ENCODE measurements around the gene RIMBP2.
"Not testable (repeated sequence)": the region's sequence is repeated elsewhere in the genome, so short reads cannot be mapped to it uniquely, and the experiment has no call there.

The RIMBP2 gene

GRCh38 chr12:130602251-130602650 lies 113.8 kb downstream of the RIMBP2 start:
- DNase-seq (ENCODE audit: low read depth in 2 of 2): no peak

- DNase-seq (ENCODE audit: low read depth in 2 of 2): no peak
These were observed 114.8 kb downstream of the RIMBP2 start for GRCh38 chr12:130601327-130601726.

- no peak for DNase-seq (ENCODE audit: low read depth in 2 of 2)
These were observed 119.9 kb downstream of the RIMBP2 start for GRCh38 chr12:130596241-130596640.

- DNase-seq (ENCODE audit: low read depth in 2 of 2): no peak
These were observed 120.5 kb downstream of the RIMBP2 start for GRCh38 chr12:130595566-130595965.

GRCh38 chr12:130593056-130593455 lies 123.0 kb downstream of the RIMBP2 start:
- DNase-seq (ENCODE audit: low read depth in 2 of 2): no peak

- DNase-seq (ENCODE audit: low read depth in 2 of 2): no peak
These were observed 123.5 kb downstream of the RIMBP2 start for GRCh38 chr12:130592641-130593040.

DNA sequence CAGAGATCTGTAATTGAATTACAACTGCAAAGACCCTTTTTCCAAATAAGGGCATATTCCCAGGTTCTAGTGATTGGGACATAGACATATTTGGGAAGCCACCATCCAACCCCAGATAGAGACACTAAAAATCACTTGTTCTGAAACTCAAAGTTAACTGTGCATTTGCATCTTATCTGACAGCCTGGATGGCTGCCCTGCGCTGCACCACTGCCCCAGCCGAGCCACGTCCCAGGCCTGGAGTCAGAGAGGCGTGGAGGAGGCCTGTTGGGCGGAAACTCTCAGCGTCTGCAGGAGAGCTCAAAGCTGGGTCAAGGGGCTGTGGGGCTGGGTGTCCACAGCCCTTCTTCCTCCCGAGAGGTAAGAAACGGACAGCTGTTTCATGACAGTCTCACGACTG lies 124.4 kb downstream of the RIMBP2 start:
- DNase-seq (ENCODE audit: low read depth in 2 of 2): no peak

- no peak for DNase-seq (ENCODE audit: low read depth in 2 of 2)
These were observed 125.4 kb downstream of the RIMBP2 start for GRCh38 chr12:130590685-130591084.

GRCh38 chr12:130589540-130590317 lies 126.4 kb downstream of the RIMBP2 start:
- no peak for DNase-seq (ENCODE audit: low read depth in 2 of 2)

GRCh38 chr12:130588696-130589539 lies 127.2 kb downstream of the RIMBP2 start:
- DNase-seq (ENCODE audit: low read depth in 2 of 2): no peak

DNA sequence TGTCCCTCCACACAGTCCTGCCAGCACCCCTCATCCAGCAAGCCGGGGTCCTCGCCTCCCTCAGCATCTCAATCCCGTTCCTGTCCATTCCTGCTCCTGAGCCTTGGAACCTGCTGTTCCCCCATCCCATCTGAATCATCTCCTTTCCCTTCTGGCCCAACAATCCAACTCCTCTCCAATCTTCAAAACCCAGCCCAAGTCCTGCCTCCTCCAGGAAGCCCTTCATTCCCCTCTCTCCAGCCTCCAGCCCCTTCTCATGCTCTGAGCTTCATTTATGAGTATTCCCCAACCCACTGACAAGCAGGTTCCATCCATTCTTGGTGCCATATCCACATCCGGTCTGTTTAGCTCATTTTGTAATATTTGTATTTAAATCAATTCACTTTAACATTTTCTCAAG lies 128.1 kb downstream of the RIMBP2 start:
- DNase-seq (ENCODE audit: low read depth in 2 of 2): no peak

DNA sequence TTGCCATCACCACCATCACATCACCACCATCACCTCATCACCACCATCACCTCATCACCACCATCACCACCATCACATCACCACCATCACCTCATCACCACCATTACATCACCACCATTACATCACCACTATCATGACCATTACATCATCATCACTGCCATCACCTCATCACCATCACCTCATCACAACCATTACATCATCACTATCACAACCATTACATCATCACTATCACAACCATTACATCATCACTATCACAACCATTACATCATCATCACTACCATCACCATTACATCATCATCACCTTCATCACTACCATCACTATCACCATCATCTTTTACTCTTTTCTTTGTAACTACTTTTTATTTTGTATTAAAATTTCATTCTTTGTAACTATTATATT lies 131.6 kb downstream of the RIMBP2 start:
- DNase-seq (ENCODE audit: low read depth in 2 of 2): not testable (repeated sequence)

- no peak for DNase-seq (ENCODE audit: low read depth in 2 of 2)
These were observed 132.3 kb downstream of the RIMBP2 start for GRCh38 chr12:130583800-130584199.

DNA sequence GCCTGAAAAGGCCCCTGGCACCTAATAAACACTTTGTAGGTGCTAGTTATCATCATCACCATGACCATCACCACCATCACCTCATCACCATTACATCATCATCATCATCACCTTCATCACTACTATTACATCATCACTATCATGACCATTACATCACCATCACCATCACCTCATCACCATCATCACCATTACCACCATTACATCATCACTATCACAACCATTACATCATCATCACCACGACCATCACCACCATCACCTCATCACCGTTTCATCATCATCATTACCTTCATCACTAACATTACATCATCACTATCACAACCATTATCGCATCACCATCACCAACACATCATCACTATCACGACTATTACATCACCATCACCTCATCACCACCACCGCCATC lies 132.8 kb downstream of the RIMBP2 start:
- DNase-seq (ENCODE audit: low read depth in 2 of 2): no peak

DNA sequence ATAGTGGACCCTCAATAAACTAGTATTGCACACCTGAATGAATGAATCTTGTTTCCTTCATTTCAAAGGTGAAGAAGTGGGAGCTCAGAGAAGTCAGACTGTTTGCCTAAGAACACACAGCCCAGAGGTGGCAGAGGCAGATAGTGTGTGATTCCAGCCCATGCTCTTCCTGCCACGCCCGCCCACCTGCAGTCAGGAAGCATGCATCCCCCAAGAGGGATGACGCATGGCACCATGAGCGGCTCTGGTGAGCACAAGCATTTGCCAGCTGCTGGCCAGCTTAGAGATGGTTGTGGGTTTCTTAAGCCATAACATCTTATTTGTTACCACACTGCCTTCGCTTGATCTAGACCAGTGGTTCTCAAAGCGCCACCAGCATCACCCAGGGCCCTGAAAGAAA lies 133.8 kb downstream of the RIMBP2 start:
- no peak for DNase-seq (ENCODE audit: low read depth in 2 of 2)

GRCh38 chr12:130581782-130582181 lies 134.3 kb downstream of the RIMBP2 start:
- no peak for DNase-seq (ENCODE audit: low read depth in 2 of 2)

GRCh38 chr12:130579231-130579630 lies 136.9 kb downstream of the RIMBP2 start:
- DNase-seq (ENCODE audit: low read depth in 2 of 2): no peak

GRCh38 chr12:130577351-130577750 lies 138.7 kb downstream of the RIMBP2 start:
- DNase-seq (ENCODE audit: low read depth in 2 of 2): no peak

DNA sequence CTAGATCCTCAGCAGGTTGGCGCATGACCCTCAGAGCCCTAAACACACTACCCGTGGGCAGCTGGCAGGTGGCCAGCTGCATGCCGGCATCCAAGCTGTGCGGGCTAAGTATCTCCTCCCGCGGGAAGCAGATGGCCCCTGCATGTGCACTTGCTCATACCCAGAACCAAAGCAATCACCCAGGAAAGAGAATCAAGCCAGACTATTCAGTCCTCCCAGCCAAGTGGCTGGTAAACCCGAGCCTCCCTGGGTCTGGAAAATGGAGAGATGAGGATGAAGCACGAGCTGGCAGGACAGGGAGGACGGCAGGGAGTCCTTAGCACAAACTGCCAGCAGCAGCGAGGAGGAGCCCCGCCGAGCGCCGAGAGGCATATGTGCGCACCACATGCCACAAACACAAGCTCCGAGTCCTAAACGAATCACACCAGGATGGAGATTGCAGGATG lies 139.7 kb downstream of the RIMBP2 start:
- no peak for DNase-seq (ENCODE audit: low read depth in 2 of 2)

GRCh38 chr12:130574402-130574801 lies 141.7 kb downstream of the RIMBP2 start:
- no peak for DNase-seq (ENCODE audit: low read depth in 2 of 2)

DNA sequence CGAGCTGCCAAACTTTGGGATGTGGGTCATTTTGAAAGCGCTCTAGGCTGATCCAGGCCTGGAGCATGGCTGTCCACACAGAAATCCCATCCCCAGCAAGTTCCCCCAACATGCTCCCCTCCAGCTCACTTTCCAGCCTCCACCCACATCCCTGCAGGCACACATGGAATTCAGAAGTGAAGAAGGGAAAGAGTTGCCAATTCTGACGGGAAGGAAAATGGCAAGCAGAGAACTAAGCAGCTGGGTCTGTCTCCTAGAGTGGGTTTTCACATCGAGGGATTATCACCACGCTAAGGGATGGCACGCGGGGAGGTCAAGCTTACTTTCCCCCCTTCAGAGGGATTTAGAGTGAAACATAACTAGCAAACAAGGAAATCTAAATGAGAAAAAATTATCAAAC lies 142.3 kb downstream of the RIMBP2 start:
- DNase-seq (ENCODE audit: low read depth in 2 of 2): no peak

GRCh38 chr12:130573235-130573634 lies 142.9 kb downstream of the RIMBP2 start:
- DNase-seq (ENCODE audit: low read depth in 2 of 2): no peak

DNA sequence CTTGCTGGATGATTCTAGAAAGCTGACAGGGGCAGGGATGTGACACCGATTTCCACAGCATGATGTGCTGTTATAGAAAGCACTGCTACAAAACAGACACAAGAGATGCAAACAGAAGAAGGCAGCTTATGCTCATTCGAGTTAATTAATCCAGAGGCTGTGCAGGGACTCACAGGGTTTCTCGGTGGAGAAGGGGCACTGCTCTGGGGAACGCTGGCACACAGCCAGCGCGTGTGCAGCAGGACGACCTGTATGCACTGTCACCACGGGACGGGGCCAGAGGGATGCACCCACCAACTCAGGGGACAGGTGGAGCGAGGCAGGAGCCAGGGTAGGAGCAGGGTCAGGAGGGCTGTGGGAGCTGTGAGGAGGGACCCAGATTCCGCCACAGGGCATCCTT lies 143.5 kb downstream of the RIMBP2 start:
- no peak for DNase-seq (ENCODE audit: low read depth in 2 of 2)

Data from stimulated activated CD8-positive, alpha-beta memory T cell treated with anti-CD3 and anti-CD28 coated beads, Interleukin-2, amount 100 ng/mL, for 1 hour (primary cell).